Trophoblast cell (in vitro differentiated cells and primary cell): ENCODE measurements around the gene OR3A2.
"Not testable (repeated sequence)": the region's sequence is repeated elsewhere in the genome, so short reads cannot be mapped to it uniquely, and the experiment has no call there.

Source experiments
- DNase-seq, 2 donors: peaks; one replicate each; pipeline ENCODE4 v3.0.0-alpha.2; 2016
- H2AFZ ChIP-seq: 2 replicates; pipeline ENCODE4 v1.6.1; 2013; ENCODE audit warnings: low read length, moderate library complexity, mild to moderate bottlenecking; ENCODE audit not compliant: insufficient read depth, poor library complexity
- H2AK5ac ChIP-seq: 2 replicates; pipeline ENCODE4 v1.6.1; 2013; ENCODE audit warnings: mild to moderate bottlenecking, low read length
- H2BK120ac ChIP-seq: 2 replicates; pipeline ENCODE4 v1.6.1; 2013; ENCODE audit warnings: low read length, mild to moderate bottlenecking, moderate library complexity; ENCODE audit not compliant: insufficient read depth, poor library complexity
- H2BK12ac ChIP-seq: 2 replicates; pipeline ENCODE4 v1.6.1; 2013; ENCODE audit warnings: mild to moderate bottlenecking, low read length, moderate library complexity
- H2BK5ac ChIP-seq: 2 replicates; pipeline ENCODE4 v1.6.1; 2013; ENCODE audit warnings: low read length, low read depth, moderate library complexity, mild to moderate bottlenecking; ENCODE audit not compliant: poor library complexity
- H3K14ac ChIP-seq: 2 replicates; pipeline ENCODE4 v1.6.1; 2013; ENCODE audit warnings: mild to moderate bottlenecking, low read length
- H3K18ac ChIP-seq: 2 replicates; pipeline ENCODE4 v1.6.1; 2013; ENCODE audit warnings: mild to moderate bottlenecking, low read length
- H3K23ac ChIP-seq: 2 replicates; pipeline ENCODE4 v1.6.1; 2013; ENCODE audit warnings: low read length
- H3K27ac ChIP-seq: 2 replicates; pipeline ENCODE4 v1.5.1; 2013; ENCODE audit warnings: low read depth, mild to moderate bottlenecking, inconsistent platforms, low read length, moderate library complexity
- H3K27me3 ChIP-seq: 2 replicates; pipeline ENCODE4 v1.6.1; 2013; ENCODE audit warnings: inconsistent platforms, mild to moderate bottlenecking, low read length, moderate library complexity; ENCODE audit not compliant: insufficient read depth
- H3K36me3 ChIP-seq, 2 experiments: 1 replicate in 1 of 2; 2 replicates in 1 of 2; pipeline ENCODE4 v1.6.1; 2013; ENCODE audit warnings: low read length in 2 of 2, mild to moderate bottlenecking in 2 of 2, moderate library complexity in 1 of 2; ENCODE audit not compliant: insufficient read depth in 2 of 2, control insufficient read depth in 1 of 2
- H3K4ac ChIP-seq: 2 replicates; pipeline ENCODE4 v1.6.1; 2013; ENCODE audit warnings: low read depth, mild to moderate bottlenecking, low read length, moderate library complexity
- H3K4me1 ChIP-seq, 2 experiments: 1 replicate in 1 of 2; 2 replicates in 1 of 2; pipeline ENCODE4 v1.6.1; 2013; ENCODE audit warnings: low read length in 2 of 2, mild to moderate bottlenecking in 2 of 2, moderate library complexity in 1 of 2; ENCODE audit not compliant: insufficient read depth in 2 of 2, control insufficient read depth in 1 of 2
- H3K4me2 ChIP-seq: 2 replicates; pipeline ENCODE4 v1.6.1; 2013; ENCODE audit warnings: inconsistent platforms, mild to moderate bottlenecking, low read length, moderate library complexity
- H3K4me3 ChIP-seq: 2 replicates; pipeline ENCODE4 v1.5.1; 2013; ENCODE audit warnings: mild to moderate bottlenecking, low read depth, low read length, inconsistent platforms
- H3K79me1 ChIP-seq: one replicate; pipeline ENCODE4 v1.6.1; 2013; ENCODE audit warnings: low read length
- H3K79me2 ChIP-seq: 2 replicates; pipeline ENCODE4 v1.6.1; 2013; ENCODE audit warnings: low read length, mild to moderate bottlenecking; ENCODE audit not compliant: control insufficient read depth, insufficient read depth, poor library complexity
- H3K9ac ChIP-seq: 2 replicates; pipeline ENCODE4 v1.6.1; 2013; ENCODE audit warnings: mild to moderate bottlenecking, low read length
- H3K9me3 ChIP-seq: 2 replicates; pipeline ENCODE4 v1.6.1; 2013; ENCODE audit warnings: low read depth, mild to moderate bottlenecking, control low read depth, inconsistent platforms, low read length; ENCODE audit not compliant: insufficient read depth
- H4K12ac ChIP-seq: 2 replicates; pipeline ENCODE4 v1.6.1; 2013; ENCODE audit warnings: low read depth, mild to moderate bottlenecking, low read length, moderate library complexity
- H4K8ac ChIP-seq: 2 replicates; pipeline ENCODE4 v1.6.1; 2013; ENCODE audit warnings: low read depth, mild to moderate bottlenecking, low read length, moderate library complexity
- H4K91ac ChIP-seq: one replicate; pipeline ENCODE4 v1.6.1; 2013; ENCODE audit warnings: low read depth, mild to moderate bottlenecking, low read length, moderate library complexity
- WGBS: extraction: QIAGEN DNeasy Blood & Tissue Kit; methylation state at CpG from one replicate; pipeline ENCODE4 v1.1.7; 2013; ENCODE audit warnings: missing lambda C conversion rate; ENCODE audit not compliant: insufficient read length, insufficient coverage; ENCODE audit errors: extremely low coverage; 5-methylcytosine and 5-hydroxymethylcytosine counted together

OR3A2 gene

GRCh38 chr17:3389791-3390190 is 3.7 kb upstream of the OR3A2 start:
- H2BK120ac ChIP-seq, result no peak overlapping the region
- no peak overlapping the region for H3K18ac ChIP-seq
- no peak overlapping the region for H2AFZ ChIP-seq
- H3K9me3 ChIP-seq, result peaks cover 9% of the 10 kb centered on the region
- H3K23ac ChIP-seq, result no peak overlapping the region
- no peak overlapping the region for H3K27ac ChIP-seq
- no peak overlapping the region for H3K4me2 ChIP-seq
- H4K91ac ChIP-seq, result no peak overlapping the region
- no peak for DNase-seq
- H3K4me3 ChIP-seq, result no peak overlapping the region
- no peak overlapping the region for H2BK12ac ChIP-seq
- H3K79me1 ChIP-seq, result no peaks in the 10 kb centered on the region
- no peaks in the 10 kb centered on the region for H3K36me3 ChIP-seq
- no peak overlapping the region for H2AK5ac ChIP-seq
- H3K27me3 ChIP-seq, result peaks cover 2% of the 10 kb centered on the region
- WGBS, result no CpG with 5 or more reads among the region's 4 CpGs
- no peak overlapping the region for H4K12ac ChIP-seq
- H2BK5ac ChIP-seq, result no peak overlapping the region
- no peaks in the 10 kb centered on the region for H3K79me2 ChIP-seq
- no peak overlapping the region for H4K8ac ChIP-seq
- H3K14ac ChIP-seq, result no peak overlapping the region
- no peak overlapping the region for H3K9ac ChIP-seq
- H3K4me1 ChIP-seq, result no peaks in the 10 kb centered on the region
- no peak overlapping the region for H3K4ac ChIP-seq

- no peaks in the 10 kb centered on the region for H3K79me1 ChIP-seq
- H3K27ac ChIP-seq, result no peak overlapping the region
- no peaks in the 10 kb centered on the region for H3K36me3 ChIP-seq
- no peak overlapping the region for H4K8ac ChIP-seq
- no peak overlapping the region for H3K9ac ChIP-seq
- H2BK120ac ChIP-seq, result no peak overlapping the region
- H3K4ac ChIP-seq, result no peak overlapping the region
- DNase-seq, result no peak
- H2AK5ac ChIP-seq, result no peak overlapping the region
- H3K4me3 ChIP-seq, result no peak overlapping the region
- H3K79me2 ChIP-seq, result no peaks in the 10 kb centered on the region
- H3K23ac ChIP-seq, result no peak overlapping the region
- WGBS, result no CpG with 5 or more reads among the region's 5 CpGs
- H4K12ac ChIP-seq, result no peak overlapping the region
- H3K9me3 ChIP-seq, result peaks cover 25% of the 10 kb centered on the region
- no peak overlapping the region for H2AFZ ChIP-seq
- H3K14ac ChIP-seq, result no peak overlapping the region
- H2BK5ac ChIP-seq, result no peak overlapping the region
- no peak overlapping the region for H2BK12ac ChIP-seq
- no peaks in the 10 kb centered on the region for H3K4me1 ChIP-seq
- H4K91ac ChIP-seq, result no peak overlapping the region
- no peak overlapping the region for H3K4me2 ChIP-seq
- peaks cover 2% of the 10 kb centered on the region for H3K27me3 ChIP-seq
- no peak overlapping the region for H3K18ac ChIP-seq
Measured at GRCh38 chr17:3381957-3382356, 4.2 kb downstream of the OR3A2 start.

GRCh38 chr17:3378321-3378720 is 7.8 kb downstream of the OR3A2 start:
- no peak overlapping the region for H2BK12ac ChIP-seq
- H3K27ac ChIP-seq, result no peak overlapping the region
- H2BK5ac ChIP-seq, result no peak overlapping the region
- H3K23ac ChIP-seq, result no peak overlapping the region
- H2AFZ ChIP-seq, result no peak overlapping the region
- no peak overlapping the region for H2AK5ac ChIP-seq
- no peak overlapping the region for H3K4me2 ChIP-seq
- peak overlapping the region; percentile 23 for H3K4me3 ChIP-seq
- no peaks in the 10 kb centered on the region for H3K27me3 ChIP-seq
- H2BK120ac ChIP-seq, result no peak overlapping the region
- H3K9me3 ChIP-seq, result peaks cover 23% of the 10 kb centered on the region
- H3K79me2 ChIP-seq, result no peaks in the 10 kb centered on the region
- H3K18ac ChIP-seq, result no peak overlapping the region
- no CpG with 5 or more reads among the region's 8 CpGs for WGBS
- DNase-seq, result no peak
- no peak overlapping the region for H4K12ac ChIP-seq
- no peak overlapping the region for H3K9ac ChIP-seq
- no peak overlapping the region for H3K4ac ChIP-seq
- no peaks in the 10 kb centered on the region for H3K79me1 ChIP-seq
- H3K36me3 ChIP-seq, result no peaks in the 10 kb centered on the region
- H4K8ac ChIP-seq, result no peak overlapping the region
- H3K14ac ChIP-seq, result no peak overlapping the region
- no peak overlapping the region for H4K91ac ChIP-seq
- H3K4me1 ChIP-seq, result no peaks in the 10 kb centered on the region

- not testable (repeated sequence) for H3K27me3 ChIP-seq, H3K4me1 ChIP-seq, H4K12ac ChIP-seq, H3K9ac ChIP-seq, H4K91ac ChIP-seq, H3K27ac ChIP-seq, H3K4ac ChIP-seq, H3K4me3 ChIP-seq, H2BK12ac ChIP-seq, H3K79me1 ChIP-seq, H4K8ac ChIP-seq, H3K18ac ChIP-seq, DNase-seq, H3K36me3 ChIP-seq, H2BK120ac ChIP-seq, H2AFZ ChIP-seq, H2AK5ac ChIP-seq, H3K23ac ChIP-seq, H3K4me2 ChIP-seq, H3K79me2 ChIP-seq, H3K9me3 ChIP-seq, H2BK5ac ChIP-seq, H3K14ac ChIP-seq
- WGBS, result no CpG with 5 or more reads among the region's 31 CpGs
Measured at GRCh38 chr17:3371167-3371566, 14.9 kb downstream of the OR3A2 start.
